Endometrial microvascular endothelial cells (primary cell): ENCODE data around the gene NUTM2F. TPM values are rescaled to one million over a fixed set of nuclear protein-coding genes. Genes with fewer than 3 reads are reported as not detected.

Source experiments
- total RNA-seq: library from RNA; depleted of rRNA; stranded (reverse); fragments of >200 nt; gene quantifications from one replicate; pipeline ENCODE4 v1.2.3, GENCODE V29; 2015; ENCODE audit errors: inconsistent ontology term

NUTM2F gene
- total RNA-seq, 1 donor from 2014 or later = not detected

Other genes starting within 250 kb of the NUTM2F start
- 10.2 TPM for gene PTPDC1, start 244.2 kb downstream of the NUTM2F start, total RNA-seq
- gene ZNF169, start 69.3 kb downstream of the NUTM2F start, total RNA-seq = 4.1 TPM
- not detected for gene PCAT7, start 226.4 kb upstream of the NUTM2F start, total RNA-seq